Raji (cell line): ENCODE data around the gene DUSP8.

Experiments
- POLR2A ChIP-seq: IDR thresholded peaks from 2 replicates; pipeline ENCODE4 v1.6.1; 2011; ENCODE audit warnings: low read depth, low read length, control low read depth; ENCODE audit not compliant: insufficient read depth

Gene DUSP8

GRCh38 chr11:1546536-1547466 lies 25.3 kb downstream of the DUSP8 start:
- TF ChIP-seq POLR2A, result no peak

GRCh38 chr11:1546077-1546535 lies 26.0 kb downstream of the DUSP8 start:
- TF ChIP-seq POLR2A, result no peak

GRCh38 chr11:1545432-1545831 lies 26.6 kb downstream of the DUSP8 start:
- no peak for TF ChIP-seq POLR2A

GRCh38 chr11:1544536-1544935 lies 27.5 kb downstream of the DUSP8 start:
- no peak for TF ChIP-seq POLR2A

- TF ChIP-seq POLR2A, result no peak
These were observed 28.3 kb downstream of the DUSP8 start for GRCh38 chr11:1543606-1544263.

GRCh38 chr11:1542267-1542666 lies 29.8 kb downstream of the DUSP8 start:
- TF ChIP-seq POLR2A, result no peak

- no peak for TF ChIP-seq POLR2A
These were observed 30.4 kb downstream of the DUSP8 start for GRCh38 chr11:1541474-1542204.

- TF ChIP-seq POLR2A, result no peak
These were observed 32.0 kb downstream of the DUSP8 start for GRCh38 chr11:1540074-1540473.

- TF ChIP-seq POLR2A, result no peak
These were observed 33.9 kb downstream of the DUSP8 start for GRCh38 chr11:1538153-1538552.

GRCh38 chr11:1536065-1536843 lies 35.8 kb downstream of the DUSP8 start:
- no peak for TF ChIP-seq POLR2A

GRCh38 chr11:1534682-1535081 lies 37.4 kb downstream of the DUSP8 start:
- no peak for TF ChIP-seq POLR2A

GRCh38 chr11:1534171-1534570 lies 37.9 kb downstream of the DUSP8 start:
- no peak for TF ChIP-seq POLR2A

- no peak for TF ChIP-seq POLR2A
These were observed 38.7 kb downstream of the DUSP8 start for GRCh38 chr11:1533342-1533725.

- TF ChIP-seq POLR2A, result no peak
These were observed 39.3 kb downstream of the DUSP8 start for GRCh38 chr11:1532606-1533341.
